ENCODE measurements around the gene RHBDF1.

DNA sequence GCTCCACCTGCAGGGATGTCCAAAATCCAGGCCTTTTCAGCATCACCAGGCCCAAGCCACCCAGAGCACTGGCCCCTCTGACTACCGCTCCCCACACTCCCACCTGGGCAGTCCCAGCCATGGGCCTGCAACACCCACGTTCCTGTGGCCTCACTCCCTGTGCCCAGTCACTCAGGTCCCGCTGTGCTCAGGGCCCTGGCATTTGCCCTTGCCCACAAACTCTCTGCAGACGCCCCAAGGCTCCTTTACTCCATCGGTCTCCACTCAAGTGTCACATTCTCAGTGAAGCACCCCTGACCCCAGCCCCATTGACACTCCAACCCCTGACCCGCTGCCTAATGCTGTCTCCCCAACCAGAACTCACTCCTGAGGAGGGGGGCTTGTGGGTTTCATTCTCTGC is 29.2 kb upstream of the RHBDF1 start:
- TF ChIP-seq, protein P1, sequence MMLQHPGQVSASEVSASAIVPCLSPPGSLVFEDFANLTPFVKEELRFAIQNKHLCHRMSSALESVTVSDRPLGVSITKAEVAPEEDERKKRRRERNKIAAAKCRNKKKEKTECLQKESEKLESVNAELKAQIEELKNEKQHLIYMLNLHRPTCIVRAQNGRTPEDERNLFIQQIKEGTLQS (IDR thresholded peaks at IDR 0.05) = no peak
- no peak for TF ChIP-seq EGR1 (IDR thresholded peaks at IDR 0.05; ENCODE audit: low read depth in 2 of 2)
- no peak for TF ChIP-seq TAF1 (conservative IDR thresholded peaks at IDR 0.05)
- TF ChIP-seq, protein P2, sequence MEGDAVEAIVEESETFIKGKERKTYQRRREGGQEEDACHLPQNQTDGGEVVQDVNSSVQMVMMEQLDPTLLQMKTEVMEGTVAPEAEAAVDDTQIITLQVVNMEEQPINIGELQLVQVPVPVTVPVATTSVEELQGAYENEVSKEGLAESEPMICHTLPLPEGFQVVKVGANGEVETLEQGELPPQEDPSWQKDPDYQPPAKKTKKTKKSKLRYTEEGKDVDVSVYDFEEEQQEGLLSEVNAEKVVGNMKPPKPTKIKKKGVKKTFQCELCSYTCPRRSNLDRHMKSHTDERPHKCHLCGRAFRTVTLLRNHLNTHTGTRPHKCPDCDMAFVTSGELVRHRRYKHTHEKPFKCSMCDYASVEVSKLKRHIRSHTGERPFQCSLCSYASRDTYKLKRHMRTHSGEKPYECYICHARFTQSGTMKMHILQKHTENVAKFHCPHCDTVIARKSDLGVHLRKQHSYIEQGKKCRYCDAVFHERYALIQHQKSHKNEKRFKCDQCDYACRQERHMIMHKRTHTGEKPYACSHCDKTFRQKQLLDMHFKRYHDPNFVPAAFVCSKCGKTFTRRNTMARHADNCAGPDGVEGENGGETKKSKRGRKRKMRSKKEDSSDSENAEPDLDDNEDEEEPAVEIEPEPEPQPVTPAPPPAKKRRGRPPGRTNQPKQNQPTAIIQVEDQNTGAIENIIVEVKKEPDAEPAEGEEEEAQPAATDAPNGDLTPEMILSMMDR (IDR thresholded peaks at IDR 0.05; ENCODE audit: low read depth, low read length, missing input control) = no peak
- no peak for TF ChIP-seq RAD21 (IDR thresholded peaks at IDR 0.05)
- TF ChIP-seq, protein P3, sequence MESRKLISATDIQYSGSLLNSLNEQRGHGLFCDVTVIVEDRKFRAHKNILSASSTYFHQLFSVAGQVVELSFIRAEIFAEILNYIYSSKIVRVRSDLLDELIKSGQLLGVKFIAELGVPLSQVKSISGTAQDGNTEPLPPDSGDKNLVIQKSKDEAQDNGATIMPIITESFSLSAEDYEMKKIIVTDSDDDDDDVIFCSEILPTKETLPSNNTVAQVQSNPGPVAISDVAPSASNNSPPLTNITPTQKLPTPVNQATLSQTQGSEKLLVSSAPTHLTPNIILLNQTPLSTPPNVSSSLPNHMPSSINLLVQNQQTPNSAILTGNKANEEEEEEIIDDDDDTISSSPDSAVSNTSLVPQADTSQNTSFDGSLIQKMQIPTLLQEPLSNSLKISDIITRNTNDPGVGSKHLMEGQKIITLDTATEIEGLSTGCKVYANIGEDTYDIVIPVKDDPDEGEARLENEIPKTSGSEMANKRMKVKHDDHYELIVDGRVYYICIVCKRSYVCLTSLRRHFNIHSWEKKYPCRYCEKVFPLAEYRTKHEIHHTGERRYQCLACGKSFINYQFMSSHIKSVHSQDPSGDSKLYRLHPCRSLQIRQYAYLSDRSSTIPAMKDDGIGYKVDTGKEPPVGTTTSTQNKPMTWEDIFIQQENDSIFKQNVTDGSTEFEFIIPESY (IDR thresholded peaks at IDR 0.05) = no peak
- TF ChIP-seq, protein P4, sequence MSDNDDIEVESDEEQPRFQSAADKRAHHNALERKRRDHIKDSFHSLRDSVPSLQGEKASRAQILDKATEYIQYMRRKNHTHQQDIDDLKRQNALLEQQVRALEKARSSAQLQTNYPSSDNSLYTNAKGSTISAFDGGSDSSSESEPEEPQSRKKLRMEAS (IDR thresholded peaks at IDR 0.05) = no peak
- no peak for TF ChIP-seq NR2F2 (IDR thresholded peaks at IDR 0.05)
- no peak for TF ChIP-seq JUND (IDR thresholded peaks at IDR 0.05)
